GM19452 (cell line): Measurements from ENCODE around the gene TBC1D22A.
"Not testable (repeated sequence)": the region's sequence is repeated elsewhere in the genome, so short reads cannot be mapped to it uniquely, and the experiment has no call there.

Experiments used
- ATAC-seq: cut with Tn5 transposase; IDR thresholded peaks from one replicate; pipeline ENCODE4 v1.9.1; 2021; ENCODE audit not compliant: unreplicated experiment

Gene TBC1D22A

DNA sequence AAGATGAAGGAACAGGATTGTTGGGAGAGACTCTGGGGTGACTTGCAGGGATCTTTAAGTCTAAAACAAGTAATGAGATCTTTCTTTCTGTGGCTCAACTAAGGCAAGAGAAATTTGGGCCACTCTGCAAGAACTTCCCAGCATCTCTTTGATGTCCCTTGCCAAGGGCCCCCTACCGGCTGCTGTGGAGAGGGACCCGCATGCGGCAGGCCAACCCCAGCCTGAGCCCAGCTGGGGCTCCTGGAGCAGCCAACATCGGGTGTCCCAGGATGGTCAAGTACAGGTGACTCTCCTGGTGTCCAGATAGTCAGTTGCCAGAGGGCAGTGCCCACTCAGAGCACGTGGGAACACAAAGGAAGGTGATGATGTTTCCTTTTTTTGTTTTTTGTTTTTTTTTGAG is 363.2 kb downstream of the TBC1D22A start:
- ATAC-seq, result no peak

DNA sequence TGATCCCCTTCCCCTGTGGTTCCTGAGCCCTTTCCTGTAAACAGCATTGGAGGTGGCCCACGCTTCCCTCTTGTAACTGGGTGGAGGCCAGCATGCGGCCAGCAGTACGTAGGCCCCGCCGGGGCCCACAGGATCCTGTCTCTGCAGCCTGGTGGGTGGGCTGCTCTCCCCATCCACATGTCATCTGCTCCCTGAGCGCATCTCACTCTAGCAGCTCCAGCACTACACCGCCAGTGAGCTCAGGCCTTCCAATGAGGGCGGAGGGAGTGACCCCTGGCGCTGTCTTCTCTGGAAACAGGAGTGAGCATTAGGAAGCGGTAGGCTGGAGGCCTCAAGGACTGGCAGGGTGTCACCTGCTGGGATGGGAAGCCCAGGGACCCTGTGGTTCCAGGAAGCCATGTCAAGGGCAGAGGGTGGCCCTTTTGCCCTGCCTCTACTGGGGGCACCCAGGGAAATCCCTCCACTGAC is 363.9 kb downstream of the TBC1D22A start:
- no peak for ATAC-seq

DNA sequence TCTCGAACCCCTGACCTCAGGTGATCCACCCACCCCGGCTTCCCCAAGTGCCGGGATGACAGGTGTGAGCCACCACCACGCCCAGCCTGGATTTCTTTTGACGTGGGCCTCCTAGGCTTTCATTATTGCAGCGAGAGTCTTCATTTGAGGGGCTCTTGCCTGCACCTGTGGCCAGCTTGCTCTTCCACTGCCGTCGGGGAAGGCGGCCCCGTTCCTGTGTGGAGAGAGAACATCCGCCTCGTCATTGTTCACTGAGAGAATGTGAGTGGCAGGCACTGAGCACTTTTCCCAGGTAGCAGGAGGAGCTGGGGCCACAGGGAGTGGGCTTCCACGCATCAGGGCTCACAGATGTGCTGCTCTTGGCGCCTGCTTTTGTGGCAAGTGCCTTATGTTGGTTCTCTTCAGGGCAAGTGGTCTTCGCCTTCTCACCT is 365.0 kb downstream of the TBC1D22A start:
- ATAC-seq, result no peak

DNA sequence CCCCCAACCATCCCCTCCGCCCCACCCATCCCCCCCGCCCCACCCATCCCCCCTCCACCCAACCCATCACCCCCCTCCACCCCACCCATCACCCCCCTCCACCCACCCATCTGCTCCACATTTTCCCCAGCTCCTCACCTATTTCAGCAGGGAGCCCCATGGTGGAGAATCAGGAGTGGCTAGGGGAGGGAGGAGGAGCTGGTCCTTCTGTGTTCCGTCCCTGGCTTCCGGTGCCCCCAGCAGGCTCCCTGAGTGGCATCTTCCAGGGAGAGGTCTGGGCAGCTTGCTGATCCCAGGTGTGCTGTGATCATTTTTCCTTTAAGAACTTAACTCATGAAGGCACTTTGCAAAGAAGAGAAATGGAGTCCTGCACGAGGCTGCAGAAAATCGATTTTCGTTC is 365.8 kb downstream of the TBC1D22A start:
- no peak for ATAC-seq

DNA sequence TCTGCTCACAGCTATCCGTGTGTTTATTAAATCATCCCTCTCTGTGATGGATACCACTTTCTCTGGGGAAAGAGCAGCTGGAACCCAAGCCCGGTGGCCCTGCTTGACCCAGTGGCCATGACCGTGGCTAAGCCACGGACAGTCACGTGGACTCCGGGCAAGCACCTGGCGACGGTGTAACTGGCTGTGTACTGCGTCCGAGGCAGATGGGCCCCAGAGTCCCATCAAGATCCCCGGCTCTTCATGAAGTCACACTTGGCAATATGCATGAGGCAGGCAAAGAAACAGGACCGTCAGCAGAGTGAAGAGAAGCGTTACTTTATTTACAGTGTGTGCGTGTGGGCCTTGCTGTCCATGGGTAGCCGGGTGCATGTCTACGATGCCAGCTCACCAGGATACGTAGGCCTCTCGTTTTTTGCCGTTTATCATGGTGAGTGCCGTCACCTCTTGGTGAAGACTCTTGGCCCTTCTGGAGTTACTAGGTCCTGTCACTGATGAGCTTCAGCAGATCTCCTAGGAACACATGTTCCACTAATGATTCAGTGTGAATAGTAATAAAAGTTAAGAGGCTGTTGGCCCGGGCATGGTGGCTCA is 366.3 kb downstream of the TBC1D22A start:
- ATAC-seq, result no peak

DNA sequence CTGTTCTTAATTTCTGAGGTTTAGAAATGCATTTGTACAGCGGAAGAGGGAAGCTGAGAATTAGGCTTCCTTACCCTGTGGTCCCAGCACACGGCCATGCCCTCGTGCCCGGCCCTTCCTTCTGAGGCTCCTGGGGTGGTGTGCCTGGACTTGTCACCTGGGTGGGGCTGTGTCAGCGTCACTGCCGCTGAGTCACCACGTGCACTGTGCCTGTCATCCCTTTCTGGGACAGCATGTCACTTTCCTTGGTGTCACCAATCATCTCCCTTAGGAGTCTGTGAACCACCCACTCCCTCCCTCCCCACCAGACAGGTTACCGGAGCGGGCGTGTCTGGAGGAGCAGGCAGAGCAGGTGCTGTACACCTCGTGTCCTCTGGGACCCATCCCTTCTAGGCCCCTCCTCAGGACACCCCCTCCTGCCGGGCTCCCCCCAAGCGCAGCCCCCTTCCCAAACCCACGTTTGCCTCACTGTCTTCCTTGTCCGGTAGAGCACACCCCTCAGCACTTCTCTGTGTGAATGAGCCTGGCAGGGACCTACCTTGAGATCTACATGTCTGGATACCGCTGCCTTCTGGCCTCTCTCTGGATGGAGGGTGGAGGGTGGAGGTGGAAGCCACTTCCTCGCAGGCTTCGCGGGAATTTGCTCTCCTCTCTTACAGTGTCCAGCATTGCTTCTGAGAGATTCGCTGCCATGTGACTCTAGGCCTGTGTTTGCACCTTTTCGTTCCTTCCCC is 367.6 kb downstream of the TBC1D22A start:
- no peak for ATAC-seq

DNA sequence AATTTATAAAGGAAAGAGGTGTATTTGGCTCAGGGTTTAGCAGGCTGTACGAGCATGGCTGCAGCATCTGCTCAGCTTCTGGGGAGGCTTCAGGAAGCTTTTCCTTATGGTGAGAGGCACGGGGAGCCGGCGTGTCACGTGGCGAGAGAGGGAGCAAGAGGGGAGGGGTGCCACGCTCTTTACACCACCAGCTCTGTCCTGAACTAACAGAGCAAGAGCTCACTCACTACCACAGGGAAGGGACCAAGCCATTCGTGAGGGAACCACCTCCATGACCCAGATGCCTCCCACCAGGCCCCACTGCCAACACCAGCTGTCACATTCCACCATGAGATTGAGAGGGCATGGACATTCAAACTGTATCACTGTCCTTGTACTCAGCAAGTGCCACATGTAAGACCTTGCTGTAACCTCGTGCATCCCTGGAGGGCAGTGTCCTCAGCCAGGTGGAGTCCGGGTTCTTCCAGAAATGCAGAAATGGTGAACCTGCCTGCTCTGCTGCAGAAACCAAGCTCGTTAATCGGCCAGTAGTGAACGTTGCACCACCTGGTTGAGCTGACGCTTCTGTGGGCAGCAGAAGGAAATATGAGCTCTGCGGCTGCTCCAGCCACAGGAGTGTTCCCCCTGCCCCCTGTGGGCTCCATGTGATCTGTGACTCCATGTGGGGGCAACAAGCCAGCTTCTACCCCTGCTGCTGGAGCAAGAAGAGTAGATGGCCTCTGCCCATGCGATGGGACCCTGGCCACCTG is 368.6 kb downstream of the TBC1D22A start:
- no peak for ATAC-seq

DNA sequence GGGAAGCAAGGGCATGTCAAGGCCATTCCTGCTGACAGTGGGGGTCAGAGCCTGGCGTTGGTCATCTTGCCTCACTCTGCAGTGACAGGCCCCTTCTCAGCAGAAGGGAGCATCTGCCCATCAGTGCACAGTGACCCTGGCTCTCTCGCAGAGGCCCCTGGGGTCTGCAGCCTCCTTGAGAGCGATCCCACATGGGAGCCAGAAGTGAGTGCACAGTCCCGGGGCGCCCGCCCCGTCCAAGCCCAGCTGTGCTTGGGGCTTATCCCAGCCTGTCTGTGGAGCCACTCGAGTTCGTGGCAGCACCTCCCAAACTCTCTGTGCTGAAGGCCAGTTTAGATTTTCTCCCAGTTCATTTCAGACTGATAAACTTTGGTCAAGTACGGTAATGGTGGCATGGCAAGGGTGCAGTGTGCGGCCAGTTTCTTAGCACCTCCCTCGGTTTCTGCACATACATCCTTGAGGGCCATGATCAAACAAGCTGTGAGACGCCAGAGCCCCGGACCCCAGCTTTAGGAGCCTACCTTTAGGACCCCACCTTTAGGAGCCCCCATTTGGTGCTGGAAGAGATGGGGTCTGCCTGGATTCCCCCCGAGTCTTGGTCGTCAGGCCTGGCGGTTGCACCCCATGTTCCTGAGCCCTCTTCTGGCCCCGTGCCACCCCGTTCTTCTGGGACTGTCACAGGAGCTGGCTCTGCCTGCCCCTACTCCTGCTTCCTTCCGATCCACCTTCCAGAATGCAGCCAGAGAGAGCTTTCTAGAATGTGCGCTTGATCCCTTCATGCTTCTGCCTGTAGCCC is 369.4 kb downstream of the TBC1D22A start:
- ATAC-seq, result no peak

DNA sequence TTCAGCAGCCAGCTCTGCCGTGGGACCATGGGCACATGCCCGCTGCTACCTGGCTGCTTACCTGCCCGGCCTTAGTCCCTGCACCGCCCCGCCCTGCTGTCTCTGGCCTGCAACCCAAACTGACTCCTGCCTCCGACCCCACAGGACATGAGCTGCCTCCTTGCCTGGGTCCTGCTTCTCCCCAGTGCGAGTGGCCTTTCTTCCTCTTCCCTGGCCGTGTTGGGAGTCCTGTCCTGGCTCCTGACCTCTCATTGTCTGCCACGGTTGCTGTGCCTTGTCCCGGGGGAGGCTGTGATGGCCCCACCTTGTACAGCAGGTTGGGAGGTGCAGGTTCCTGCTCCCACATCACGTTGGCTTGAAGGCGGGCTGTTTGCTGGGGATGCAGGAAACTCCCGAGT is 370.0 kb downstream of the TBC1D22A start:
- no peak for ATAC-seq

DNA sequence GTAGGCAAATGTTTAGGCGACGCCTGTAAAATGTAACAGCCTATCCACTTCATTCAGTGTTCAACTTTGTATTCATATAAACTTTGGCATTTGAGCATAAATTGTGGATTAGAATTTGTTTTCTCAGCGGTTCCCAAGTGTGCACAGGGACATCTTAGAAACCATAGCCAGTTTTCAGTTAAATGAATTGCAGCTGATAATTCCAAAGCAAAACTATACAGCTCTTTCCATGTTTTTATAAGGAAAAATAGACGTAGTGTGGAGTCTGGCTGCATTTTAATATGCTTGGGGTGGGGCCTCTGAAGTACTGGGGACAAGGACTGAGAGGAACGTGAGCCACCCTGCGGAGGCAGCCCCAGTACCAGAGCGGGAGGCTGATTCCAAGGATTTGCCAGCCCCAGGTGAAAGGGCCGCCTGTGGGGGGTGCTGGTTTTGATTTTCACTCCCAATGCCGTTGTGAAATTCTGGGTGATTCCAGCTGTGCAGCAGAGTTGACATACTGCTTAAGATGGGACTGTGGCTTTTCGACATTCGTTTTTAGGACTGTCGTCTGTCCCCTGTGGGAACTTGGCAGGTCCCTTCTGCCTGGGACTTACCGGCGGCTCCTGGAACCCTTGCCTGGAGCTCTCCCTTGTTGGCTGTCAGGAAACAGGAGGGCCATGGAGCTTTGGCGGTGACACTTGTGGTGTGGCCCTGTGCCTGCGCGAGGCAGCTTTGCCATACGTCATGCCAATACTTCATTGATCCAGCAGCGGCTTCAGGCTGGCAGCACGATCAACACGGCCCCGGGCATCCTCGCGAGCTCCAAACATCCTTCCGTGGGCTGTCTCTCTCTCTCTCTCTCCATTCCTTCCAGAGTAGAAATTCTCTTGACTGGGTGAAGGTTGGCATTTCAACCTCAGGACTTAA is 370.9 kb downstream of the TBC1D22A start:
- ATAC-seq, result no peak

DNA sequence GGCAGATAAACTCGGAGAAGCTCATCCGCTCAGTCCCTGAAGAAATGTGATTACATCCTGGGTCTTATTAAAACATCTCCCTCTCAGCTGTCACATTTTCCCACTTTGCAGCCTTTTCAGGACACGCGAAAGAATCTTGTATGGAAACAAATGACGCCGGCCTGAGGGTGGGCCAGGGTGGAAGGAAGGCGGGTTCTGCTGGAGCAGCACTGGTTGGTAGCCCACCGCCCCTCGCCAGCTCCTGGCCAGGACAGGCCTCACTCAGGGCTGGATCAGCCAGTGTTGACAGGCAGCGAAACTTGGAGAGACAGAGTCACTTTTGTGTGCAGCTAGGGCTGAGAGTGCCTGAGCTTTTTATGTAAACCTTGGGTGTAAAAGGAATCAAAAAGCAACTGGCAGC is 371.8 kb downstream of the TBC1D22A start:
- no peak for ATAC-seq

DNA sequence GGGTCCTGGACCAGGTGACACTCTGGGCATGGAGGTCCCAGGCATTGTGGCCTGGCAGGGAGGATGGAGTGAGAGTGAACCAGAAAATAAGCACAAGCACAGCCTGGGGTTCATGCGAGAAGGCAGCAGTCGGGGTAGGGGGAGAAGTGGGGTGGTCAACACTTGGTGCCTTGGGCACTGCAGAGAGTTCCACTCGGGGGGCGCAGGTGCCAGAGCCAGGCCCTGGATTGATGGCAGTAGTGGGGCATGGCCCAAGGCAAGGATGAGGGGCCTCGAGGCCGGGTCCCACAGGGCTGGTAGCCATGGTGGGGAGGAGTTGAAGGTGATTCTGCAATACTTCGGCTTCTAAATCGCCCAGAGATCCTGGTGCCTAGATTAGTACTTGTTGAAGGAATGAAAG is 372.9 kb downstream of the TBC1D22A start:
- ATAC-seq, result no peak

DNA sequence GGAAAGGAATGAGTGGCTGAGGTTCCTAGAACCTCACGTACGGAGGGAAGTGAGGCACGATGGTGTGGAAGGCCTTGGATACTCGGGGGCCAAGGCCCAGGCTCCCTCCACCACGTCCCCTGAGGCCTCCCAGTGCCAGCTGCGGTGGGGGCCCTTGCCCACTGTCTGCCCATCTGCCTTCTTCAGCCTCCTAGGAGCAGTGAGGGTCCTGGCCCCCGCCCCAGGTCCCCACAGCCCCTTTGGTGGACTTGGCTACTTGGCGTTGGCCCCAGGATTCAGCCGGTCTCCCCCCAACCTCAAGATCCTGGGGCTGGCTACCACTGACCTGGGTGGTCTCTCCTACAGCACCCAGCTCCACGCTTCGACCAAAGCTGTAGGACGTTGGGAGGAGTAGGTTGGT is 373.6 kb downstream of the TBC1D22A start:
- no peak for ATAC-seq

DNA sequence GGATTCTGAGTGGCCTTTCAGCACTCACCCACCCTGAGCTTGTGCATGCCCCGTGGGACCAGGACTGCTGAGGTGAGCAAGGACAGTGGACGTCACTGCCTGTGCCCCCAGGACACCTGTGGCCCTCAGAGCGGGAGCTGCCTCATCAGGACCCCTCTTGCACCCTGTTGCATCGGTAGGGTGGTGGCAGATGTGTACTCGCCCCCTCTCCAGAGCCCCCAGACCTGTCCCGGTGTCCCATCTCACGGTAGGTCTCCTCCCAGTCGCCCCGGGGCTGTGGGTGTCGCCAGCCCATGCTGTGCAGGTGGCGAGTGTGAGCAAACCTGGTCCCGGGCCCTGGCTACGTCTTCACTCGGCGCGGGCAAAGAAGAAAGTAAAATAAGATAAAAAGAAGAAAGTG is 374.2 kb downstream of the TBC1D22A start:
- ATAC-seq, result no peak

DNA sequence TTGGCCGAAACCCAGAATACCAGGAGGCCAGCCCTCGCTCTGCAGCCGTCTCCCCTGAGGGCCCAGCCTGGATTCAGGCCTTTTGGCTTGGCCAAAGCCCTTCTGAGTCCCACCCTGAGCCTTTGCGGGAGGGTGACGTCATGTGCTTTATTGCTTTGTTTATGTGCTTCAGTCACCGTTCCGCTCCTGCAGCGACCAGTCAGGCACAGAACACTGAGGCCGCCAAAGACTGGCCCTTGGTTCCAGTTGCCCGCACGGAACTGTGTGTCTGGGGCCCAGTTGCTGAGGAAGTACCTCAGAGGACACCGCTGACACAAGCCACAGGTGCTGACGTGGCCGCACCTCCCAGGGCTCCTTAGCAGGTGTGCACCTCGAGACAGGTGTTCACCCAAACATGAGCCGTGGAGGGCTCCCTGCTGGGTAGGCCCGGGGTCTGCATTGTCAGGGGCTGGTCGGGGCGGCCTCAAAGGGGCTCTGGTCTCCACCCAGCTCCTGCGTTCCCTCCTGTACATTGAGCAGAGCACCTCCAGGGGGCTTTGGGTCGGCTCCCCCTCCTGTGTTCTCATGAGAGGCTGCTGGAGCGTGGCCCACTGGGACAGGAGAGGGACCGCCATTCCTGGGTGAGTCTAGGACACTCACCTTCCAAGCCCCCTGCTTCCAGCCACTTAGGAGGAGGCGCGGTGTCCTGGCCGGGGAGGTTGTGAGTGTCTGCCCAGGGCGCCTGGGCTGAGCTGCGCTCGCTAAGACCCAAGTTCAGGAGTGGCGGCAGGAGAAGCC is 376.8 kb downstream of the TBC1D22A start:
- no peak for ATAC-seq

DNA sequence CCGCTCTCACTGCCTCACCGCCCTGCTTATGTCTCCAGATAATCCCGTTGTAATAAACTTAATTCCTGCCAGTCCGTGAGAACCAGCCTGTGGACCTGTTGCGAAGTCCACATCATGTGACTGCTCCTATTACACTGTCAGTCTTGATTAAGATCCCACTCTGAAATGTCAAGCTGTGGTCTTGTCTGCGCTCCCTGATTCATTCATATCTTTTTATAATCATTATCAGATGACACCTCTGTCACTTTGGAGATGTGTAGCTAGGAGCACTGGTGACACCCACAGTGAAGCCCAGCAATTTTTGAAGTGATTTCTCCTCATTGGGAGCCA is 377.3 kb downstream of the TBC1D22A start:
- no peak for ATAC-seq

DNA sequence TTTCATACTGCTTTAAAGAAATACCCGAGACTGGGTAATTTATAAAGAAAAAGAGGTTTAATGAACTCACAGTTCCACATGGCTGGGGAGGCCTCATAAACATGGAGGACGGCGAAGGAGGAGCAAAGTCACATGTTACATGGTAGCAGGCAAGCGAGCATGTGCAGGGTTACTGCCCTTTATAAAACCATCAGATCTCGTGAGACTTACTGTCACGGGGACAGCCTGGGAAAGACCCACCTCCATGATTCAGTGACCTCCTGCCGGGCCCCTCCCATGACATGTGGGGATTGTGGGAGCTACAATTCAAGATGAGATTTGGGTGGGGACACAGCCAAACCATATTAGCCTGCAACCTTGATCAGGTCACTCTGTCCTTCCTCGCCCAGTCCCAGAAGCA is 378.5 kb downstream of the TBC1D22A start:
- ATAC-seq, result not testable (repeated sequence)

DNA sequence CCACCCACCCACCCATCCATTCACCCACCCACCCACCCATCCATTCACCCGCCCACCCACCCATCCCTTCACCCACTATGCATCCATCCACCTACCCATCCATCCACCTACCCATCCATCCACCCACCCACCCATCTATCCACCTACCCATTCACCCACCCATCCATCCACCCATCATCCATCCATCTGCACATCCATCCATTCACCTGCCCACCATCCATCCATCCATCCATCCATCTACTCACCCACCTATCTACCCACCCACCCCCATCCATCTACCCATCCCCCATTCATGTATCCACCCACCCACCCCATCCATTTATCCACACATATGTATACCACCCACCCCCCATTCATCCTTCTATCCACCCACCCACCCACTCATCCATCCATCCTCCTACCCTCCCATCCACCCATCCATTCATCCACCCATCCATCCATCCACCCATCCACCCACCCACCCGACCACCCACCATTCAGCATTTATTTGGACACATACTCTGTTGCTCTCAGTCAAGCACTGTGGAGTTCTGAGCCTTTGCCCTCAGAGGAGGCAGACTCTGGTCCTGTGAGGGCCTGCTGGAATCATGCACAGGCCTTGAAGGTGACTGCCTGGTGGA is 380.1 kb downstream of the TBC1D22A start:
- no peak for ATAC-seq

DNA sequence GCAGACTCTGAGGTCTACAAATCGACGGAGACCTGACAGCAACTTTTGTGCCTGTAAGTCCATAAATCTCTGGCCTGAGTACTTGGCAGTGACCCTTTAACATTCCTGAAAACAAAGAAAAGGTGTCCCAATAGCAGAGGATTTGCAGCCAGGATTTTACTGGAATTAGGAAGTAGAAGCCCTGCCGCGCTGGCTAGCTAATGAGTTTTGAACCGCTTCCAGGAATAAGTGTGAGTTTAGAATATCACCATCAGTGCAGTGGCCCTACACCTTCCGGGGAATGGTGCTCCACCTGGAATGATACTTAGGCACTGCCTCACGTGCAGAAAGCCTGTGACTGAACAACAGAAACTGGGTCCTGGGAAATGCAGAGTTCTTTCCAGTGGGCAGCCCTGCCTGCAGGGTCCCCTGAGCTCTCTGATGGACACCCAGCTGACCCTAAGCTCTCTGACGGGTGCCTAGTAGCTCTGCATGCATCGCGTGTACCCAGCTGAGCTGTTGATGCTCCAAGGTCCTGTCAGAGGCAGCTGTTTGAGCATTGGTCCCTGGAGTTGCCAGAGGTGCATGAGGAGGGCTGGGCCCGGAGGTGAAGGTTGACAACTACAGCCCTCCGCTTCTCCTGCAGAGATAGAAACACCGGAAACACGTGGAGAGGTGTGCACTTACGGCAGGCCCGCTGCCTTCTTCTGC is 380.9 kb downstream of the TBC1D22A start:
- ATAC-seq, result no peak
